Mucosa of descending colon (tissue), 3 donors: Measurements from ENCODE around the gene CDC45. TPM values are rescaled to one million over a fixed set of nuclear protein-coding genes. Genes with fewer than 3 reads are reported as not detected.

Source experiments
- ATAC-seq: fragments of 200-7000 bp; cut with Tn5 transposase; one replicate; pipeline ENCODE4 v1.9.1; 2020; ENCODE audit warnings: mild to moderate bottlenecking, moderate library complexity
- DNase-seq, 3 donors: peaks; one replicate each; pipeline ENCODE4 v3.0.0-alpha.2; 2020
- H3K36me3 ChIP-seq: fragments of 200-600 bp; one replicate; pipeline ENCODE4 v1.8.0; 2021; ENCODE audit warnings: low read depth, mild to moderate bottlenecking
- H3K4me1 ChIP-seq: fragments of 200-600 bp; one replicate; pipeline ENCODE4 v1.8.0; 2021; ENCODE audit warnings: low read depth, mild to moderate bottlenecking
- H3K4me3 ChIP-seq: fragments of 200-600 bp; one replicate; pipeline ENCODE4 v1.8.0; 2021; ENCODE audit warnings: mild to moderate bottlenecking
- H3K9me3 ChIP-seq: fragments of 200-600 bp; one replicate; pipeline ENCODE4 v1.8.0; 2021; ENCODE audit warnings: mild to moderate bottlenecking
- intact Hi-C, 2 donors: fragments of 100-400 bp; cut with DNase I in 1 of 2; cut with micrococcal nuclease in 1 of 2; formaldehyde crosslinking; loops; one replicate each; pipeline versions ENCODE4 v1.11.0 to v1.11.1; 2022; cut with DNase I, micrococcal nuclease
- total RNA-seq, 3 donors: library from RNA; stranded (reverse); fragmentation: NEBNext Ultra II Directional in 2 of 3; extraction: Animal tissue kit (Norgen Biotek cat#: 25700) in 2 of 3; gene quantifications; one replicate each; pipeline versions ENCODE4 v1.2.1 to v1.2.4, GENCODE V29; 2021 to 2023
- TF ChIP-seq, protein P1 (sequence below): fragments of 200-600 bp; IDR thresholded peaks from one replicate; pipeline ENCODE4 v1.8.0; 2022; ENCODE audit warnings: antibody characterized with exemption, mild to moderate bottlenecking
- donor health status: DM: no; HTN: no; CAD: no; lungs with moderate emphysema.
- donor health status: DM: no; HTN: no; CAD: no.
- donor health status: DM: no; HTN: yes; CAD: no.

The CDC45 gene
- total RNA-seq, 3 donors from 2014 or later: 2.2 to 13.9 (median 2.8) TPM

- Histone ChIP-seq H3K36me3 (no peaks in the 10 kb centered on the region), H3K4me3 (no peak overlapping the region), H3K9me3 (no peaks in the 10 kb centered on the region), H3K4me1 (no peaks in the 10 kb centered on the region)
- DNase-seq: no peak
- intact Hi-C loops: no loop called here
- TF ChIP-seq, protein P1, sequence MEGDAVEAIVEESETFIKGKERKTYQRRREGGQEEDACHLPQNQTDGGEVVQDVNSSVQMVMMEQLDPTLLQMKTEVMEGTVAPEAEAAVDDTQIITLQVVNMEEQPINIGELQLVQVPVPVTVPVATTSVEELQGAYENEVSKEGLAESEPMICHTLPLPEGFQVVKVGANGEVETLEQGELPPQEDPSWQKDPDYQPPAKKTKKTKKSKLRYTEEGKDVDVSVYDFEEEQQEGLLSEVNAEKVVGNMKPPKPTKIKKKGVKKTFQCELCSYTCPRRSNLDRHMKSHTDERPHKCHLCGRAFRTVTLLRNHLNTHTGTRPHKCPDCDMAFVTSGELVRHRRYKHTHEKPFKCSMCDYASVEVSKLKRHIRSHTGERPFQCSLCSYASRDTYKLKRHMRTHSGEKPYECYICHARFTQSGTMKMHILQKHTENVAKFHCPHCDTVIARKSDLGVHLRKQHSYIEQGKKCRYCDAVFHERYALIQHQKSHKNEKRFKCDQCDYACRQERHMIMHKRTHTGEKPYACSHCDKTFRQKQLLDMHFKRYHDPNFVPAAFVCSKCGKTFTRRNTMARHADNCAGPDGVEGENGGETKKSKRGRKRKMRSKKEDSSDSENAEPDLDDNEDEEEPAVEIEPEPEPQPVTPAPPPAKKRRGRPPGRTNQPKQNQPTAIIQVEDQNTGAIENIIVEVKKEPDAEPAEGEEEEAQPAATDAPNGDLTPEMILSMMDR: no peak
- ATAC-seq: no peak
These were observed 58.3 kb downstream of the CDC45 start for GRCh38 chr22:19537941-19538488.

DNA sequence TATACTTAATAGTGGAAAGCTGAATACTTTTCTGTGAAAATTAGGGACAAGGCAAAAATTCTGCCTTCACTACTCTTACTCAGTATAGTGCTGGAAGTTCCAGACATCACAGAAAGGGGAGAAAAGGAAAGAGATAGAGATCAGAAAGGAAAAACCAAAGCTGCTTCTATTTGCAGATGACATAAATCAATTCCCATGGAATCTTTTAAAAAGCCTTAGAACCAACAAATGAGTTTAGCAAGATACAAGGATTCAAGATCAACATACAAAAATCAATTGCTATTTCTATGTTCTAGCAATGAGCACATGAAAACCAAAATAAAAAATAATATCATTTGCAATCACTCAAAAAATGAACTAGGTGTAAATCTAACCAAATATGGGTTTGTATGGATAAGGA lies 60.7 kb downstream of the CDC45 start:
- DNase-seq (no peak), ATAC-seq (no peak)
- TF ChIP-seq, protein P1: no peak
- Histone ChIP-seq H3K9me3 (no peaks in the 10 kb centered on the region), H3K4me1 (no peaks in the 10 kb centered on the region), H3K36me3 (no peaks in the 10 kb centered on the region), H3K4me3 (no peak overlapping the region)
- intact Hi-C loops: no loop called here

GRCh38 chr22:19543970-19544708 lies 64.4 kb downstream of the CDC45 start:
- TF ChIP-seq, protein P1: no peak
- intact Hi-C loops: no loop called here
- Histone ChIP-seq H3K9me3 (no peaks in the 10 kb centered on the region), H3K4me1 (no peaks in the 10 kb centered on the region), H3K36me3 (no peaks in the 10 kb centered on the region), H3K4me3 (no peak overlapping the region)
- DNase-seq: peak; percentile 59 to 71 (median 70)
- ATAC-seq: peak; percentile 99

DNA sequence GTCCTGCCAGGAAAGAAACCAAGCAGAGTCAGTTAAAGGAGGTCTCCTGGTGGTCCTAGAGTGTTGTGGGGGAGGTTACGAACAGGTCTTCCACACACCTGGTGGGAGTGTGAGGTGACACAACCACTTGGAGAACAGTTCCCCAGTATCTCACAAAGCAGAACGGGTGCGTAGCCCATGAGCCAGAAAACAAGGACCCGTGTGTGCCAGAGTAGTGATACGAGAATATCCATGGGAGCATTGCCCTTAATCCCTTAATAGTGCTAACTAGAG lies 66.2 kb downstream of the CDC45 start:
- Histone ChIP-seq H3K9me3 (no peaks in the 10 kb centered on the region), H3K4me1 (no peaks in the 10 kb centered on the region), H3K36me3 (no peaks in the 10 kb centered on the region), H3K4me3 (no peak overlapping the region)
- no peak for ATAC-seq
- TF ChIP-seq, protein P1: no peak
- intact Hi-C loops: no loop called here
- no peak for DNase-seq

DNA sequence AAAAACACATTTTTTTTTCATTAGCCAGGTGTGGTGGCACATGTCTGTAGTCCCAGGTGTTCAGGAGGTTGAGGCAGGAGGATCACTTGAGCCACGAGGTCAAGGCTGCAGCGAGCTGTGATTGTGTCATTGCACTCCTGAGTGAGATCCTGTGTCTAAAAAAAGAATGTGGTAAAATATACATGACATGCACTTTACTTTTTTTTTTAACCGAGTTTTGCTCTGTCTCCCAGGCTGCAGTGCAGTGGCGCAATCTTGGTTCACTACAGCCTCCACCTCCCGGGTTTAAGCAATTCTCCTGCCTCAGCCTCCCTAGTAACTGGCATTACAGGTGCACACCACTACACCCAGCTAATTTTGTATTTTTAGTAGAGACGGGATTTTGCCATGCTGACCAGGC lies 67.0 kb downstream of the CDC45 start:
- no peak for DNase-seq
- Histone ChIP-seq H3K9me3 (no peaks in the 10 kb centered on the region), H3K4me1 (no peaks in the 10 kb centered on the region), H3K4me3 (no peak overlapping the region), H3K36me3 (no peaks in the 10 kb centered on the region)
- TF ChIP-seq, protein P1: no peak
- intact Hi-C loops: no loop called here
- ATAC-seq: no peak
